Activated CD8-positive, alpha-beta T cell treated with anti-CD3 and anti-CD28 coated beads, Interleukin-2, amount 10 ng/mL, durations not matched to agents 7 days and 5 days (primary cell): Measurements from ENCODE around the gene LRGUK. TPM values are rescaled to one million over a fixed set of nuclear protein-coding genes. Genes with fewer than 3 reads are reported as not detected.

Experiments
- ATAC-seq: fragments of 150-1000 bp; cut with Tn5 transposase; one replicate; pipeline ENCODE4 v1.10.0; 2021; ENCODE audit warnings: moderate library complexity
- CTCF ChIA-PET: fragments of 350-600 bp; sonication (Branson Sonifier 250); formaldehyde crosslinking; loops from one replicate; lab custom pipeline; 2021; ENCODE audit warnings: antibody characterized with exemption; lab: Charles Lee
- POLR2A ChIA-PET: fragments of 350-600 bp; sonication (Branson Sonifier 250); formaldehyde crosslinking; loops from one replicate; lab custom pipeline; 2021; ENCODE audit warnings: antibody characterized with exemption; lab: Charles Lee
- DNase-seq: peaks from one replicate; pipeline ENCODE4 v3.0.0-alpha.2; 2020
- H3K27ac Mint-ChIP-seq: one replicate; pipeline ENCODE4 v1.8.0; 2021; ENCODE audit warnings: mild to moderate bottlenecking, mixed read lengths
- H3K27me3 Mint-ChIP-seq: one replicate; pipeline ENCODE4 v1.8.0; 2021; ENCODE audit warnings: low read depth, mixed read lengths
- H3K36me3 Mint-ChIP-seq: one replicate; pipeline ENCODE4 v1.8.0; 2021; ENCODE audit warnings: low read depth, mixed read lengths
- H3K4me1 Mint-ChIP-seq: one replicate; pipeline ENCODE4 v1.8.0; 2021; ENCODE audit warnings: low read depth, mixed read lengths
- H3K4me3 Mint-ChIP-seq: one replicate; pipeline ENCODE4 v1.8.0; 2021; ENCODE audit warnings: mild to moderate bottlenecking, mixed read lengths
- H3K9me3 Mint-ChIP-seq: one replicate; pipeline ENCODE4 v1.8.0; 2022; ENCODE audit warnings: mixed read lengths; ENCODE audit not compliant: insufficient read depth
- total RNA-seq, 2 experiments: library from RNA; stranded (reverse); gene quantifications; one replicate each; pipeline ENCODE4 v1.2.3, GENCODE V29; 2021

Gene LRGUK
- total RNA-seq, 2 experiments from 2014 or later: 0.13 to 0.18 TPM

DNA sequence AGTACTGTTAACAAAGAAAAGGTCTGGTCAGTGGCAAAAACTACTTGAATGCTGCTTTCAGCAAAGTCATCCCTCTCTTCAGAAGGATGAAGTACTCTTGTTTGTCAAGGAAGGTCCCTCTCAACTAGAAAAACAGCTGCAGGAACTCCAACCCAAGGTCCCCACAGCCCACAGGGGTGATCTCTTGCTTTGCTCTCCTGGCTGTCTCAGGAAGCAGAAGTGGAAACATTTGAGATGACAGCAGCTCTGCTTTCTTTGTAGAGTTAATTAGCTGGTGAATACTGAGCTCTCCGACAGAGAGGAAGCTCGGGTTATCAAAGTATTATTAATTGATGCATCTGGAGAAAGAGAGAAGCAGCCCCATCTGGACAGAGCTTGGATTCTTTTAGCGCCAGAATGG is 25.4 kb upstream of the LRGUK start:
- no peaks in the 10 kb centered on the region for H3K27me3 Mint-ChIP-seq
- DNase-seq (no peak), ATAC-seq (no peak)
- H3K4me3 Mint-ChIP-seq: no peak overlapping the region
- H3K9me3 Mint-ChIP-seq: no peaks in the 10 kb centered on the region
- H3K4me1 Mint-ChIP-seq: no peaks in the 10 kb centered on the region
- POLR2A ChIA-PET: no interaction called here
- CTCF ChIA-PET: no interaction called here
- no peak overlapping the region for H3K27ac Mint-ChIP-seq
- no peaks in the 10 kb centered on the region for H3K36me3 Mint-ChIP-seq

DNA sequence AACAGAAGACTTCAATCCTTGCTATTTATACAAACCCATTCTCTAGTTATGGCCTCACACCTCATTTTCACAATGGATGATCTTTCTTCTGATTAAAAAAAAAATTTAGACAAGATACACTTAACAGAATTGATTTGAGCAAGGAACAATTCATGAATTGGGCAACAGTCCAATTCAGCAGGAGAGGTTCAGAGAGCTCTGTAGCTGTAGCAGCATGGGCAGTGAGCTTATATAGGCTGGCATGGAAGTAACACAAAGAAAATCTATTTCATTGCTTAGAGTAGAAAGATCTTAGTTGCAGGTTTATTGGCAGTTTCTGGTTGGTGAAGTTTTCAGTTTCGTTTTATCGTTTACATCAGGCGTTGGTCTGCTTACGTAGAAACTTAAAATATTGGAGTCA is 23.0 kb upstream of the LRGUK start:
- Mint-ChIP-seq H3K27me3 (no peaks in the 10 kb centered on the region), H3K27ac (no peak overlapping the region), H3K36me3 (no peaks in the 10 kb centered on the region), H3K4me3 (no peak overlapping the region), H3K9me3 (no peaks in the 10 kb centered on the region), H3K4me1 (no peaks in the 10 kb centered on the region)
- ChIA-PET CTCF (no interaction called here), POLR2A (interaction anchor here (0.7 kb wide), 1 partner anchor 21 kb away, joined by 5 read pairs; no protein-coding TSS in a partner anchor)
- DNase-seq: no peak
- no peak for ATAC-seq

DNA sequence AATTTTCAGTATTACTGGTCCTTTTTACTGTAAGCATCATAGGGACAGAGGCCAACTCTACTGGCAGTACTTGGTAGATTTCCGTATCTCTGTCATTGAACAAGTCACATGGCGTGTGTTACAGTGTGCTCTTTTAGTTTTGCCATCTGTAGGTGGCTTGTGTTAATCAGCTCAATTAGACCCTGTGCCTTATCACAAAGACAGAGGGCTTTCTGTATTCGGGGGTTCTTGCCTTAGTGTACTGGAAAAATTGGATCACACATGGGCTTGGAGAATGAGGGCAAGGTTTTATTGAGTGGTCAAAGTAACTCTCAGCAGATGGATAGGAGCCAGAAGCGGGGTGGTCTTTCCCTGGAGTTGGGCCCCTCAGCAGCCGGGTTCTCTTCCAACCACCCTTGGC is 21.3 kb upstream of the LRGUK start:
- POLR2A ChIA-PET: no interaction called here
- CTCF ChIA-PET: no interaction called here
- no peaks in the 10 kb centered on the region for H3K9me3 Mint-ChIP-seq
- H3K36me3 Mint-ChIP-seq: no peaks in the 10 kb centered on the region
- H3K27me3 Mint-ChIP-seq: no peaks in the 10 kb centered on the region
- no peak for ATAC-seq
- no peak overlapping the region for H3K4me3 Mint-ChIP-seq
- H3K27ac Mint-ChIP-seq: no peak overlapping the region
- no peak for DNase-seq
- no peaks in the 10 kb centered on the region for H3K4me1 Mint-ChIP-seq

DNA sequence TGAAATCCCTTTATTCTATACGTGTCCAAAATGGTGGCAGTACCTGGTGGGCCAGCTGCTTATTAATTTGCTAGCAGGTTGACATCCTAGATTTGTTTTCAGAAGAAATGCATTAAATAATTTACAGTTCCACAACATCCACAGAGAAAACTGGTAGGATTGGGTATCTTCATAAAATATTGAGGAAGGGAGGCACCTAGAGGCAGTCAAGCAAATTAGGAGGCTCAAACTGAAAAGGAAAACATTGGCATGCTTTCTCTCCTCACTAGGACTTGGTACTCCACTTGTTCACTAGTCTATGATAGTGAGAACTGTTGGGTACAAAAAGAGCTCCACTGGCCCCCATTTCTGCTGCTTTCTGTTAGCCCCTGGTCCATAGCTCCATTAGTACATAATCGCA is 18.3 kb upstream of the LRGUK start:
- Mint-ChIP-seq H3K36me3 (no peaks in the 10 kb centered on the region), H3K27me3 (no peaks in the 10 kb centered on the region), H3K4me1 (peaks cover 7% of the 10 kb centered on the region), H3K4me3 (no peak overlapping the region), H3K9me3 (no peaks in the 10 kb centered on the region), H3K27ac (no peak overlapping the region)
- no peak for ATAC-seq
- CTCF ChIA-PET: no interaction called here
- POLR2A ChIA-PET: no interaction called here
- DNase-seq: no peak

DNA sequence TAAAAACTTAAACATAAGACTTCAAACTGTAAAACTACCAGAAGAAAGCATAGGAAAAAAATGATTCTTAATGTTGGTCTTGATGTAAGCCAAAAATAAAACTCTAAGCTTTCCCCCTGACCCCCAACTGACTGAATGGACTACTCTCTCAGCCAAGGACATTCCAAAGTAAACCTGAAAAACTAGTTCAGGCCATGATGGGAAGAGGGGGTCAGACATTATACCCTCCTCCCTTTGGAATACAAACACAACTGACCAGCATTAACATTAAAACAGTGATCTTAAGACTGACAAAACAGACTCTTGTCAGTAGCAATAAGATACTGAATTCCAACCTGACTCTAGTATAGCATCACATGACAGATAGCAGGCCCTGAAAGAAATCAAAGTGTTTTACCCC is 13.5 kb upstream of the LRGUK start:
- H3K4me1 Mint-ChIP-seq: peaks cover 7% of the 10 kb centered on the region
- POLR2A ChIA-PET: no interaction called here
- no peaks in the 10 kb centered on the region for H3K36me3 Mint-ChIP-seq
- no peak for ATAC-seq
- peaks cover 3% of the 10 kb centered on the region for H3K27me3 Mint-ChIP-seq
- no peak overlapping the region for H3K27ac Mint-ChIP-seq
- no peak for DNase-seq
- H3K4me3 Mint-ChIP-seq: no peak overlapping the region
- H3K9me3 Mint-ChIP-seq: no peaks in the 10 kb centered on the region
- CTCF ChIA-PET: no interaction called here

- CTCF ChIA-PET: no interaction called here
Observed at GRCh38 chr7:134114992-134115391, 12.1 kb upstream of the LRGUK start.

GRCh38 chr7:134120405-134120804 is 6.7 kb upstream of the LRGUK start:
- Mint-ChIP-seq H3K27ac (no peak overlapping the region), H3K4me1 (peaks cover 2% of the 10 kb centered on the region), H3K27me3 (peaks cover 10% of the 10 kb centered on the region), H3K4me3 (no peak overlapping the region), H3K9me3 (no peaks in the 10 kb centered on the region), H3K36me3 (no peaks in the 10 kb centered on the region)
- CTCF ChIA-PET: no interaction called here
- no peak for ATAC-seq
- POLR2A ChIA-PET: no interaction called here
- DNase-seq: no peak

More at GRCh38 chr7:134114992-134115391, 12.1 kb upstream of the LRGUK start:
- no peak overlapping the region for H3K27ac Mint-ChIP-seq
- peaks cover 7% of the 10 kb centered on the region for H3K4me1 Mint-ChIP-seq
- ATAC-seq: no peak
- no peak for DNase-seq
- H3K27me3 Mint-ChIP-seq: peaks cover 3% of the 10 kb centered on the region
- POLR2A ChIA-PET: no interaction called here
- H3K4me3 Mint-ChIP-seq: no peak overlapping the region
- no peaks in the 10 kb centered on the region for H3K36me3 Mint-ChIP-seq
- no peaks in the 10 kb centered on the region for H3K9me3 Mint-ChIP-seq

GRCh38 chr7:134121632-134122139 is 5.5 kb upstream of the LRGUK start:
- H3K4me3 Mint-ChIP-seq: no peak overlapping the region
- POLR2A ChIA-PET: no interaction called here
- CTCF ChIA-PET: no interaction called here
- no peaks in the 10 kb centered on the region for H3K36me3 Mint-ChIP-seq
- no peaks in the 10 kb centered on the region for H3K9me3 Mint-ChIP-seq
- no peak overlapping the region for H3K27ac Mint-ChIP-seq
- DNase-seq (no peak), ATAC-seq (no peak)
- H3K4me1 Mint-ChIP-seq: peaks cover 3% of the 10 kb centered on the region
- H3K27me3 Mint-ChIP-seq: peaks cover 14% of the 10 kb centered on the region

GRCh38 chr7:134122980-134123379 is 4.2 kb upstream of the LRGUK start:
- no peak overlapping the region for H3K27ac Mint-ChIP-seq
- DNase-seq (no peak), ATAC-seq (no peak)
- no peaks in the 10 kb centered on the region for H3K9me3 Mint-ChIP-seq
- H3K4me1 Mint-ChIP-seq: peaks cover 15% of the 10 kb centered on the region
- no peak overlapping the region for H3K4me3 Mint-ChIP-seq
- peaks cover 17% of the 10 kb centered on the region for H3K27me3 Mint-ChIP-seq
- ChIA-PET POLR2A (no interaction called here), CTCF (no interaction called here)
- H3K36me3 Mint-ChIP-seq: no peaks in the 10 kb centered on the region

GRCh38 chr7:134126146-134126545 is 994 bp upstream of the LRGUK start:
- Mint-ChIP-seq H3K9me3 (no peaks in the 10 kb centered on the region), H3K4me3 (no peak overlapping the region), H3K27ac (no peak overlapping the region), H3K4me1 (peaks cover 18% of the 10 kb centered on the region), H3K27me3 (peaks cover 23% of the 10 kb centered on the region), H3K36me3 (no peaks in the 10 kb centered on the region)
- DNase-seq (no peak), ATAC-seq (no peak)
- CTCF ChIA-PET: interaction anchor here (2.6 kb wide), 1 partner anchor 15 kb away, joined by 25 read pairs; no protein-coding TSS in a partner anchor
- POLR2A ChIA-PET: no interaction called here

GRCh38 chr7:134126596-134126965 is 559 bp upstream of the LRGUK start:
- no peak for ATAC-seq
- ChIA-PET CTCF (interaction anchor here (2.6 kb wide), 1 partner anchor 14 kb away, joined by 25 read pairs; no protein-coding TSS in a partner anchor), POLR2A (no interaction called here)
- Mint-ChIP-seq H3K27me3 (peaks cover 28% of the 10 kb centered on the region), H3K4me1 (peaks cover 18% of the 10 kb centered on the region), H3K4me3 (peak overlapping the region; percentile 69), H3K27ac (no peak overlapping the region), H3K9me3 (no peaks in the 10 kb centered on the region), H3K36me3 (no peaks in the 10 kb centered on the region)
- no peak for DNase-seq

DNA sequence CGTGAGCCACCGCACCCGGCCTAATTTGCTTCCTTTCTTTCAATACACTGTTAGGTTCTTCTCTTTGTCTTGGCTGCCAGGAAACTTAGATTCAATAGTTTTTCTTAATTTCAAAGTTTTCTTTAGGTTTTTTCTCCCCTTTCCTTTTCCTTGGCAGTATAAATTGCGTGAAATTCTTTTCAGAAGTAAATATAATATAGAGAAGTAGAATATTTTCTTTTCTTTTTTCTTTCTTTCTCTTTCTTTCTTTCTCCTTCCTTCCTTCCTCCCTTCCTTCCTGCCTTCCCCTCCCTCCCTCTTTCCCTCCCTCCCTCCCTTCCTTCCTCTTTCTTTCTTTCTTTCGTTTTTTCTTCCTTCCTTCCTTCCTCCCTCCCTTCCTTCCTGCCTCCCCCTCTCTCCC is 1.7 kb downstream of the LRGUK start:
- ChIA-PET POLR2A (no interaction called here), CTCF (interaction anchor here (2.6 kb wide), 1 partner anchor 12 kb away, joined by 25 read pairs; no protein-coding TSS in a partner anchor)
- DNase-seq: no peak
- H3K4me1 Mint-ChIP-seq: peaks cover 16% of the 10 kb centered on the region
- peaks cover 28% of the 10 kb centered on the region for H3K27me3 Mint-ChIP-seq
- no peaks in the 10 kb centered on the region for H3K36me3 Mint-ChIP-seq
- no peaks in the 10 kb centered on the region for H3K9me3 Mint-ChIP-seq
- H3K4me3 Mint-ChIP-seq: no peak overlapping the region
- H3K27ac Mint-ChIP-seq: no peak overlapping the region
- ATAC-seq: no peak
